SK-N-MC (cell line): ENCODE data around the gene SLC51B.

Experiments
- EZH2 ChIP-seq: fragments of 200-600 bp; sonication (generic); IDR thresholded peaks from one replicate; pipeline ENCODE4 v1.6.1; 2017; ENCODE audit warnings: antibody characterized with exemption
- POLR2AphosphoS5 ChIP-seq: IDR thresholded peaks from 2 replicates; pipeline ENCODE4 v1.6.1; 2012; ENCODE audit warnings: mild to moderate bottlenecking, low read depth, low read length, borderline replicate concordance

GRCh38 chr15:65027593-65027992, 17.6 kb upstream of the SLC51B start:
- TF ChIP-seq POLR2AphosphoS5 (no peak), EZH2 (no peak)
